C4-2B (cell line): ENCODE measurements around the gene MROH2A.

Experiments
- CTCF ChIP-seq: fragments of 450-650 bp; conservative IDR thresholded peaks from 2 replicates; pipeline ENCODE4 v1.5.1; 2017; ENCODE audit warnings: mild to moderate bottlenecking
- ZFX ChIP-seq: fragments of 450-650 bp; IDR thresholded peaks from 2 replicates; pipeline ENCODE4 v1.6.1; 2017

DNA sequence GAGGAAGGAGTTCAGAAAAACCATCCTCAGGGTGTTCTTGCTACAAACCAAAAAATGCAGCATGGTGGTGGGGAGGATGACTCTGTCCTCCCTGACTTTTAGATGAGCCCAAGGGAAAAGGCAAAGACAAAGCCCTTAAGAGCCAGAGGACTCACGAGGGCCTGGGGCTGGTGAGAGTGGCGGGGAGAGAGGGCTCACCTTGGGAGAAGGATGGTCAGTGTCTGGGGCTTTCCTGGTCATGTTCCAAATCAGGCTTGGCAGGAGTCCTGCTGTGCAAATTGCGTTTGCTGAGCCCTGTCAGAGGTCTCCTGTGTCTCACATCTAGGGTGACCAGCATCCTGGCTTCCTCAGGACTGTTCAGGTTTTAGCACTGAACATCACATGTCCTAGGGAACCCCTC lies 13.4 kb upstream of the MROH2A start:
- no peak for TF ChIP-seq CTCF
- no peak for TF ChIP-seq ZFX
